Measurements from ENCODE around the gene PPP5C. TPM values are rescaled to one million over a fixed set of nuclear protein-coding genes. Genes with fewer than 3 reads are reported as not detected.

Gene PPP5C
- total and polyA plus RNA-seq, 9 of the 15 experiments (the other 6 are each of a cell fraction or from before 2014, with no cell fraction given), result 1.9 to 166 (median 108) TPM

DNA sequence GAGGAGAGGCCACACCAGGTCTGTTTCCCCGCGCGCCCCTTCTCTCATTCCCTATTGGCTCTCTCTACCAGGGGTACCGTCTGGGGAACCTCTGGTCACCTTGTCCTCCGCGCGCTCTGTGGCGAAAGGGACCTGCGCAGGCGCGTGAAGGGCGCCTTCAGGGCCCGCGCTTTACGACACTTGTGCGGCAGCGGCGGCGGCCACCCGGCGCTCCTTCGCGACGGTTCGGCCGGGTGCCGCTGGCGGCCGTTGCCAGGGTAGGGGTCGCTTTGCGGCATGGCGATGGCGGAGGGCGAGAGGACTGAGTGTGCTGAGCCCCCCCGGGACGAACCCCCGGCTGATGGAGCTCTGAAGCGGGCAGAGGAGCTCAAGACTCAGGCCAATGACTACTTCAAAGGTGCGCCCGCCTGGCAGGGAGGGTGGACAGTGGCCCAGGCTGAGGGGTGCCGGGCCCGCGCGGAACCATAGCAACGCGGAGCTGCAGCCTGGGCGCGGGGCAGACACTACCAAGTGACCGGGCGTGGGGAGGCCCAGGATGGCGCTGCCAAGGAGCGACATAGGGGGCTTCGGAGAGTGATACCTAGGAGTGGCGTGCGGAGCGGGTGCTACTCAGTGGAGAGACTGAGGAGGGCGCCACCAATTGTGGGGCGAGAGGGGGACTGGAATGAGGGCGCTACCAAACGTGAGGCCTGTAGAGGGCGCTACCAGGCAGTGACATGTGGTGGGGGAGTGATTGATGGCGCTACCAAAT lies at the start of gene PPP5C (continued):
- TF ChIP-seq DPF2 (IDR thresholded peaks at IDR 0.05) (peak; percentile 66; the same call in 1 of the 2 replicates), ZNF551 (CRISPR knock-in tag; IDR thresholded peaks at IDR 0.05) (no peak), KLF16 (IDR thresholded peaks at IDR 0.05) (peak; percentile 61; the same call in 1 of the 2 replicates), NRF1 (conservative IDR thresholded peaks at IDR 0.05 in 1 of 2, IDR thresholded peaks at IDR 0.05 in 1 of 2) (peak; percentile 99), CREB1 (IDR thresholded peaks at IDR 0.05) (peak; percentile 54; the same call in 1 of the 2 replicates), CREB1 (CRISPR knock-in tag; IDR thresholded peaks at IDR 0.05) (peak; percentile 67), SUPT5H (IDR thresholded peaks at IDR 0.05) (peak; percentile 91), ARID2 (IDR thresholded peaks at IDR 0.05) (0 out of 2 replicates have a peak, but pooled peaks have one; percentile 54), POLR2AphosphoS5 (IDR thresholded peaks at IDR 0.05; ENCODE audit: control insufficient read depth, insufficient read depth, low read depth, low read length) (peak; percentile 85), SMAD4 (CRISPR knock-in tag; conservative IDR thresholded peaks at IDR 0.05) (peak; percentile 56; the same call in 1 of the 2 replicates), ZNF707 (CRISPR knock-in tag; conservative IDR thresholded peaks at IDR 0.05) (no peak), ATF1 (CRISPR knock-in tag; IDR thresholded peaks at IDR 0.05) (no peak), ATF1 (tag; IDR thresholded peaks at IDR 0.05) (peak; percentile 51), NFYB (IDR thresholded peaks at IDR 0.05; ENCODE audit: extremely low read depth, insufficient read length) (peak; percentile 45), ZBTB17 (CRISPR knock-in tag; IDR thresholded peaks at IDR 0.05) (0 out of 2 replicates have a peak, but pooled peaks have one; percentile 43), SRSF1 (IDR thresholded peaks at IDR 0.05; ENCODE audit: low read depth, low read length) (peak; percentile 65; the same call in 1 of the 2 replicates)
- TF ChIP-seq, protein P1, sequence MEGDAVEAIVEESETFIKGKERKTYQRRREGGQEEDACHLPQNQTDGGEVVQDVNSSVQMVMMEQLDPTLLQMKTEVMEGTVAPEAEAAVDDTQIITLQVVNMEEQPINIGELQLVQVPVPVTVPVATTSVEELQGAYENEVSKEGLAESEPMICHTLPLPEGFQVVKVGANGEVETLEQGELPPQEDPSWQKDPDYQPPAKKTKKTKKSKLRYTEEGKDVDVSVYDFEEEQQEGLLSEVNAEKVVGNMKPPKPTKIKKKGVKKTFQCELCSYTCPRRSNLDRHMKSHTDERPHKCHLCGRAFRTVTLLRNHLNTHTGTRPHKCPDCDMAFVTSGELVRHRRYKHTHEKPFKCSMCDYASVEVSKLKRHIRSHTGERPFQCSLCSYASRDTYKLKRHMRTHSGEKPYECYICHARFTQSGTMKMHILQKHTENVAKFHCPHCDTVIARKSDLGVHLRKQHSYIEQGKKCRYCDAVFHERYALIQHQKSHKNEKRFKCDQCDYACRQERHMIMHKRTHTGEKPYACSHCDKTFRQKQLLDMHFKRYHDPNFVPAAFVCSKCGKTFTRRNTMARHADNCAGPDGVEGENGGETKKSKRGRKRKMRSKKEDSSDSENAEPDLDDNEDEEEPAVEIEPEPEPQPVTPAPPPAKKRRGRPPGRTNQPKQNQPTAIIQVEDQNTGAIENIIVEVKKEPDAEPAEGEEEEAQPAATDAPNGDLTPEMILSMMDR (IDR thresholded peaks at IDR 0.05 in 2 of 3, conservative IDR thresholded peaks at IDR 0.05 in 1 of 3; ENCODE audit: insufficient read depth in 2 of 3, low read depth in 1 of 3, low read length in 3 of 3), result peak; percentile 98 to 99 (median 99)
- TF ChIP-seq, protein P2, sequence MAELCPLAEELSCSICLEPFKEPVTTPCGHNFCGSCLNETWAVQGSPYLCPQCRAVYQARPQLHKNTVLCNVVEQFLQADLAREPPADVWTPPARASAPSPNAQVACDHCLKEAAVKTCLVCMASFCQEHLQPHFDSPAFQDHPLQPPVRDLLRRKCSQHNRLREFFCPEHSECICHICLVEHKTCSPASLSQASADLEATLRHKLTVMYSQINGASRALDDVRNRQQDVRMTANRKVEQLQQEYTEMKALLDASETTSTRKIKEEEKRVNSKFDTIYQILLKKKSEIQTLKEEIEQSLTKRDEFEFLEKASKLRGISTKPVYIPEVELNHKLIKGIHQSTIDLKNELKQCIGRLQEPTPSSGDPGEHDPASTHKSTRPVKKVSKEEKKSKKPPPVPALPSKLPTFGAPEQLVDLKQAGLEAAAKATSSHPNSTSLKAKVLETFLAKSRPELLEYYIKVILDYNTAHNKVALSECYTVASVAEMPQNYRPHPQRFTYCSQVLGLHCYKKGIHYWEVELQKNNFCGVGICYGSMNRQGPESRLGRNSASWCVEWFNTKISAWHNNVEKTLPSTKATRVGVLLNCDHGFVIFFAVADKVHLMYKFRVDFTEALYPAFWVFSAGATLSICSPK (IDR thresholded peaks at IDR 0.05; ENCODE audit: borderline replicate concordance), result no peak
- TF ChIP-seq, protein P3, sequence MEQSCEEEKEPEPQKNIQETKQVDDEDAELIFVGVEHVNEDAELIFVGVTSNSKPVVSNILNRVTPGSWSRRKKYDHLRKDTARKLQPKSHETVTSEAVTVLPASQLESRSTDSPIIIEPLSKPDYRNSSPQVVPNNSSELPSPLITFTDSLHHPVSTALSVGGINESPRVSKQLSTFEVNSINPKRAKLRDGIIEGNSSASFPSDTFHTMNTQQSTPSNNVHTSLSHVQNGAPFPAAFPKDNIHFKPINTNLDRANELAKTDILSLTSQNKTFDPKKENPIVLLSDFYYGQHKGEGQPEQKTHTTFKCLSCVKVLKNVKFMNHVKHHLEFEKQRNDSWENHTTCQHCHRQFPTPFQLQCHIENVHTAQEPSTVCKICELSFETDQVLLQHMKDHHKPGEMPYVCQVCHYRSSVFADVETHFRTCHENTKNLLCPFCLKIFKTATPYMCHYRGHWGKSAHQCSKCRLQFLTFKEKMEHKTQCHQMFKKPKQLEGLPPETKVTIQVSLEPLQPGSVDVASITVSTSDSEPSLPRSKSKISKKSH (CRISPR knock-in tag; IDR thresholded peaks at IDR 0.05), result no peak
- TF ChIP-seq, protein P4, sequence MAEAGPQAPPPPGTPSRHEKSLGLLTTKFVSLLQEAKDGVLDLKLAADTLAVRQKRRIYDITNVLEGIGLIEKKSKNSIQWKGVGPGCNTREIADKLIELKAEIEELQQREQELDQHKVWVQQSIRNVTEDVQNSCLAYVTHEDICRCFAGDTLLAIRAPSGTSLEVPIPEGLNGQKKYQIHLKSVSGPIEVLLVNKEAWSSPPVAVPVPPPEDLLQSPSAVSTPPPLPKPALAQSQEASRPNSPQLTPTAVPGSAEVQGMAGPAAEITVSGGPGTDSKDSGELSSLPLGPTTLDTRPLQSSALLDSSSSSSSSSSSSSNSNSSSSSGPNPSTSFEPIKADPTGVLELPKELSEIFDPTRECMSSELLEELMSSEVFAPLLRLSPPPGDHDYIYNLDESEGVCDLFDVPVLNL (CRISPR knock-in tag; IDR thresholded peaks at IDR 0.05; ENCODE audit: low read depth), result no peak; the same call in 1 of the 2 replicates
- TF ChIP-seq, protein P5, sequence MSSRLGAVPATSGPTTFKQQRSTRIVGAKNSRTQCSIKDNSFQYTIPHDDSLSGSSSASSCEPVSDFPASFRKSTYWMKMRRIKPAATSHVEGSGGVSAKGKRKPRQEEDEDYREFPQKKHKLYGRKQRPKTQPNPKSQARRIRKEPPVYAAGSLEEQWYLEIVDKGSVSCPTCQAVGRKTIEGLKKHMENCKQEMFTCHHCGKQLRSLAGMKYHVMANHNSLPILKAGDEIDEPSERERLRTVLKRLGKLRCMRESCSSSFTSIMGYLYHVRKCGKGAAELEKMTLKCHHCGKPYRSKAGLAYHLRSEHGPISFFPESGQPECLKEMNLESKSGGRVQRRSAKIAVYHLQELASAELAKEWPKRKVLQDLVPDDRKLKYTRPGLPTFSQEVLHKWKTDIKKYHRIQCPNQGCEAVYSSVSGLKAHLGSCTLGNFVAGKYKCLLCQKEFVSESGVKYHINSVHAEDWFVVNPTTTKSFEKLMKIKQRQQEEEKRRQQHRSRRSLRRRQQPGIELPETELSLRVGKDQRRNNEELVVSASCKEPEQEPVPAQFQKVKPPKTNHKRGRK (tag; IDR thresholded peaks at IDR 0.05), result no peak
